Colonic mucosa (tissue), 4 donors: Measurements from ENCODE around the gene ROR2. TPM values are rescaled to one million over a fixed set of nuclear protein-coding genes. Genes with fewer than 3 reads are reported as not detected.

Experiments used
- DNase-seq: peaks from one replicate; pipeline ENCODE4 v3.0.0-alpha.2; 2020
- H3K27ac ChIP-seq: fragments of 200-600 bp; one replicate; pipeline ENCODE4 v1.8.0; 2021
- H3K27me3 ChIP-seq: fragments of 200-600 bp; one replicate; pipeline ENCODE4 v1.8.0; 2021
- H3K36me3 ChIP-seq: fragments of 200-600 bp; one replicate; pipeline ENCODE4 v1.8.0; 2021
- H3K4me1 ChIP-seq: fragments of 200-600 bp; one replicate; pipeline ENCODE4 v1.8.0; 2021; ENCODE audit warnings: mild to moderate bottlenecking
- H3K4me3 ChIP-seq: fragments of 200-600 bp; one replicate; pipeline ENCODE4 v1.8.0; 2021
- H3K9ac ChIP-seq, 2 donors: one replicate each; pipeline ENCODE4 v1.7.0; 2013; ENCODE audit warnings: control low read depth in 2 of 2, low read depth in 2 of 2, low read length in 2 of 2
- H3K9me3 ChIP-seq: fragments of 200-600 bp; one replicate; pipeline ENCODE4 v1.8.0; 2021
- CTCF ChIP-seq: fragments of 200-600 bp; IDR thresholded peaks from one replicate; pipeline ENCODE4 v1.8.0; 2022; ENCODE audit warnings: antibody characterized with exemption, mild to moderate bottlenecking
- intact Hi-C: fragments of 100-400 bp; cut with DNase I; formaldehyde crosslinking; loops from one replicate; pipeline ENCODE4 v1.14.1; 2022
- total RNA-seq, 2 donors: library from RNA; stranded (reverse); fragmentation: NEBNext Ultra II Directional in 1 of 2; extraction: Animal tissue kit (Norgen Biotek cat#: 25700) in 1 of 2; gene quantifications; one replicate each; pipeline ENCODE4 v1.2.1, GENCODE V29; 2021
- donor health status: healthy.
- donor health status: DM: no; HTN: no; CAD: no.
- donor health status: DM: no; HTN: no; CAD: no.

ROR2 gene
- total RNA-seq, 2 donors from 2014 or later: 1.7 to 9.1 TPM

GRCh38 chr9:91816356-91816755, 133.7 kb downstream of the ROR2 start:
- no peaks in the 10 kb centered on the region for H3K36me3 ChIP-seq
- no peaks in the 10 kb centered on the region for H3K9me3 ChIP-seq
- no peaks in the 10 kb centered on the region for H3K4me1 ChIP-seq
- H3K9ac ChIP-seq: no peak overlapping the region
- H3K27ac ChIP-seq: no peak overlapping the region
- no peaks in the 10 kb centered on the region for H3K27me3 ChIP-seq
- no peak for TF ChIP-seq CTCF
- DNase-seq: no peak
- intact Hi-C loops: no loop called here
- H3K4me3 ChIP-seq: no peak overlapping the region

GRCh38 chr9:91815896-91816295, 134.1 kb downstream of the ROR2 start:
- Histone ChIP-seq H3K27ac (no peak overlapping the region), H3K4me3 (no peak overlapping the region), H3K9me3 (no peaks in the 10 kb centered on the region), H3K4me1 (no peaks in the 10 kb centered on the region), H3K27me3 (no peaks in the 10 kb centered on the region), H3K9ac (no peak overlapping the region), H3K36me3 (no peaks in the 10 kb centered on the region)
- intact Hi-C loops: no loop called here
- TF ChIP-seq CTCF: no peak
- no peak for DNase-seq

DNA sequence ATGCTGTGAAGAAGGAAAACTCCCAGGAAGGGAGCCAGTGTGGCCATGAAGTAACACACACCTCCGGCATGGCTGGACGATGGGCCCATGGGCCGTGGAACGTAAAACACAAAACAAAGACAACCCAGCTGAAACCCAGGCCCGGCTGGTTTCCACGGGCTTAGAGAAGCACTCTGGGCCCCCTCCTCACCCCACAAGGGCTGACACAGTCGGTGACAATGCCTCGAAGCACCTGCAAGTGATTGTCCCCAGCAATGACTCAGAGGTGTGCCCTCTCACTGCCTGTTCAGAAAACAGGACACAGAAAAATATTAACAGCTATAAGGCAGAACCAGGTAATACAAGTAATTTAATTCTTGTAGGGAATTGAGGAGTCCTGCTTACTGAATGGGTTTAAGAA, 135.3 kb downstream of the ROR2 start:
- no peak for TF ChIP-seq CTCF
- Histone ChIP-seq H3K36me3 (no peaks in the 10 kb centered on the region), H3K9ac (no peak overlapping the region), H3K4me3 (no peak overlapping the region), H3K4me1 (no peaks in the 10 kb centered on the region), H3K27ac (no peak overlapping the region), H3K9me3 (no peaks in the 10 kb centered on the region), H3K27me3 (no peaks in the 10 kb centered on the region)
- DNase-seq: no peak
- intact Hi-C loops: no loop called here

GRCh38 chr9:91814201-91814600, 135.8 kb downstream of the ROR2 start:
- Histone ChIP-seq H3K4me3 (no peak overlapping the region), H3K9me3 (no peaks in the 10 kb centered on the region), H3K27me3 (no peaks in the 10 kb centered on the region), H3K36me3 (no peaks in the 10 kb centered on the region), H3K9ac (no peak overlapping the region), H3K27ac (no peak overlapping the region), H3K4me1 (no peaks in the 10 kb centered on the region)
- intact Hi-C loops: no loop called here
- TF ChIP-seq CTCF: no peak
- no peak for DNase-seq

DNA sequence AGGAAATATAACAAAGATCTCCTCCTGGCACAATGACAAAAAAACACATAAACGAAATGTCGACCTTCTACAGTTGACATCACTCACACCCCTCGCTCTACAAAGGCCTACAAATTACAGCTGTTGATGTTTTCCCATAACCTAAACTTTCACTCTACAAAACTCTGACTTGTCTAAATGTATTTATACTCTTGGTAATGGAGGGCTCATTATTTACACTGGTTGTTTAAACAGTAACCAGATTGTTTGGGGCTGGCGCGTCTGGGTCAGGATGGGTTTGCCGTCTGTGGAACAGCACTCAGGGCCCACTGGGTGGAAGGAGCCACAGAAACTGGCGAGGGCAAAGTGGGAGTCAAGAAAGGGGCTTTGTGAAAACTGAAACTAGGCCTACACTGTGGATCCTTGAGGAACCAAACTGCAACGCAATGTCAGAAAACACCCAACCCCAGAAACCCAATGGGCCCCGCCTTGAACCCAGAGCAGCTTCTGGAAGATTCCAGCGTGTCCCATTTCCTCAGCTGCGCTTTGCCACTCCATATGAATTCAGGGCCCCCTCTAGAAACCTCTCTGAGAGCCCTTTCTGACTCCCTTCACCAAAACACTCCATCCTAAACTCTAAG, 136.7 kb downstream of the ROR2 start:
- Histone ChIP-seq H3K4me1 (no peaks in the 10 kb centered on the region), H3K4me3 (no peak overlapping the region), H3K27ac (no peak overlapping the region), H3K9ac (no peak overlapping the region), H3K9me3 (no peaks in the 10 kb centered on the region), H3K27me3 (no peaks in the 10 kb centered on the region), H3K36me3 (no peaks in the 10 kb centered on the region)
- no peak for DNase-seq
- intact Hi-C loops: no loop called here
- TF ChIP-seq CTCF: no peak
